Neutrophil (primary cell): ENCODE data around the gene RPLP2.

Experiments used
- H3K27ac ChIP-seq: fragments of 200-600 bp; sonication (generic); 2 replicates; pipeline ENCODE4 v1.5.1; 2016; ENCODE audit warnings: mild to moderate bottlenecking, moderate library complexity
- H3K27me3 ChIP-seq: fragments of 200-600 bp; sonication (generic); 2 replicates; pipeline ENCODE4 v1.6.0; 2016; ENCODE audit warnings: mild to moderate bottlenecking
- H3K36me3 ChIP-seq: fragments of 200-600 bp; sonication (generic); 2 replicates; pipeline ENCODE4 v1.5.1; 2017
- H3K4me1 ChIP-seq, 2 experiments: fragments of 200-600 bp in 1 of 2; sonication (generic) in 1 of 2; 1 replicate in 1 of 2; 2 replicates in 1 of 2; pipeline versions ENCODE4 v1.5.1 to v1.6.1; 2013 to 2016; ENCODE audit warnings: low read depth in 1 of 2, low read length in 1 of 2, mild to moderate bottlenecking in 1 of 2, moderate library complexity in 1 of 2; ENCODE audit not compliant: control insufficient read depth in 1 of 2, insufficient read depth in 1 of 2
- H3K4me3 ChIP-seq, 2 experiments: fragments of 200-600 bp in 1 of 2; sonication (generic) in 1 of 2; 1 replicate in 1 of 2; 2 replicates in 1 of 2; pipeline ENCODE4 v1.5.1; 2013 to 2016; ENCODE audit warnings: low read depth in 1 of 2, low read length in 1 of 2, mild to moderate bottlenecking in 1 of 2, moderate library complexity in 1 of 2
- H3K9me3 ChIP-seq: fragments of 200-600 bp; sonication (generic); 2 replicates; pipeline ENCODE4 v1.5.1; 2016
- TF ChIP-seq, protein P1 (sequence below): fragments of 200-600 bp; sonication (generic); IDR thresholded peaks from 2 replicates; pipeline ENCODE4 v1.5.1; 2016; ENCODE audit warnings: antibody characterized with exemption

Gene RPLP2

DNA sequence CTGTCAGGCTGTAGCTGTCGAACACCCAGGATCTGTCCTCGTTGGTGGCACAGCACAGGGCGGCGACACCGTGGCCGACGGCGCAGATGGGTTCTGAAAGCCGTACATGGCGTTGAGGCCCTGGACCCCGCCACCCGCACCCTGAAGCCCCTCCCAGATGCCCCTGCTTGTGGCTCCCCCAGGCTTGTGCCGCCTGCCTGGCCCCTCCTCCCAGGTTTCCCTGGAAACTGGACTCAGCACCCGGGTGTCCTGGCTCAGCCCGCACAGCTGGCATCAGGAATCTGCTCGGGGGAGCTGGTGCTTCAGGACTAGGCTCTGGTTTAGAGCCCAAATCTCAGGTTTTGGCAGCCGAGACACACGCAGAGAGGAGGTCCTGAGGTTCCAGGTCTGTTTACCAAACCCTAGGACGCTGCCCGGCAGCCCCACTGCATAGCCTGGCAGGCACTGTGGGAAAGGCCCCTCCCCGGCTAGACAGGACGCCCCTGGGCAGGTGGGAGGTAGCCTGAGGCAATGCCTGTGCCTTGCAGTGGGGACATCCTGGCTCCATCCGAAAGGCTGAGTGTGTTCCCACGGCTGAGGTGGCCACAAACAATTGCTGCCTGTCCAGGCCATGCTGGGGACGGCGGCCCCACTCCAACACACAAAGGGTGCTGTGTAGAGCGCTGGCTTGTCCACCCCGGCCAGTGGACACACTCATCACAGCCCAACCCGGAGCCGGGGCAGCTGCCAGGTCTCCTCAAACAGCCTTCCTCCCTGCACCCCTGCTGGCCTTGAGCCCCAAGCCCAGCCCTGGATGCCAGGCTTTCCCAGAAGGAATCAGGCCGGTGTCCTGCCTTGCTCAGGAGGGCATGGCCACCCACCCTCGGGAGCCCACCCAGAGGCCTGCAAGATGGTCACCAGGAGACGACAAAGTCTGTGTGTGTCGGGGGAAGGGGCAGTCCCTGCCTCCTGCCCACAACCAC, 37.1 kb upstream of the RPLP2 start:
- H3K27ac ChIP-seq, result no peak overlapping the region
- H3K4me1 ChIP-seq, result peaks cover 11% of the 10 kb centered on the region in 2 experiments
- TF ChIP-seq, protein P1, sequence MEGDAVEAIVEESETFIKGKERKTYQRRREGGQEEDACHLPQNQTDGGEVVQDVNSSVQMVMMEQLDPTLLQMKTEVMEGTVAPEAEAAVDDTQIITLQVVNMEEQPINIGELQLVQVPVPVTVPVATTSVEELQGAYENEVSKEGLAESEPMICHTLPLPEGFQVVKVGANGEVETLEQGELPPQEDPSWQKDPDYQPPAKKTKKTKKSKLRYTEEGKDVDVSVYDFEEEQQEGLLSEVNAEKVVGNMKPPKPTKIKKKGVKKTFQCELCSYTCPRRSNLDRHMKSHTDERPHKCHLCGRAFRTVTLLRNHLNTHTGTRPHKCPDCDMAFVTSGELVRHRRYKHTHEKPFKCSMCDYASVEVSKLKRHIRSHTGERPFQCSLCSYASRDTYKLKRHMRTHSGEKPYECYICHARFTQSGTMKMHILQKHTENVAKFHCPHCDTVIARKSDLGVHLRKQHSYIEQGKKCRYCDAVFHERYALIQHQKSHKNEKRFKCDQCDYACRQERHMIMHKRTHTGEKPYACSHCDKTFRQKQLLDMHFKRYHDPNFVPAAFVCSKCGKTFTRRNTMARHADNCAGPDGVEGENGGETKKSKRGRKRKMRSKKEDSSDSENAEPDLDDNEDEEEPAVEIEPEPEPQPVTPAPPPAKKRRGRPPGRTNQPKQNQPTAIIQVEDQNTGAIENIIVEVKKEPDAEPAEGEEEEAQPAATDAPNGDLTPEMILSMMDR, result no peak
- peaks cover 14% of the 10 kb centered on the region for H3K36me3 ChIP-seq
- H3K27me3 ChIP-seq, result no peaks in the 10 kb centered on the region
- H3K9me3 ChIP-seq, result no peaks in the 10 kb centered on the region
- H3K4me3 ChIP-seq, result no peak overlapping the region

DNA sequence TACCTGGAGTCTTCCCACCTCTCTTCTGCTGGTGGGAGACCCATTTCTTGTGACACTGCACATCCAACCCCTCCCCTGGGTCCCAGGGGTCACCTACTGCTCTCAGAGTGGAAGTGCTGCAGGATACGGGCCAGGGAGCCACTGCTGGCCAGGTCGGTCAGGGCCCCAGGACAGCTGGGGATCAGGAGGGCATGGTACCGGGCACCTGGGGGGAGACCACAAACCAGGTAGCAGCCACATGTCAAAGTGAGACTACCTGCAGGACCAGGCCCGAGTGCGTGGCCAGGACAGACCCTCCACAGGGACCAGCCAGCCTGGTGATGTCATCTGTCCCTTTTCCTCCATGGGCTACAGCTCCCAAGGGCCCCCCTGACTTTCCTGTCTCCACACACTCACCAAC, 36.3 kb upstream of the RPLP2 start:
- peaks cover 18% of the 10 kb centered on the region in 2 experiments for H3K4me1 ChIP-seq
- H3K4me3 ChIP-seq, result no peak overlapping the region
- H3K36me3 ChIP-seq, result peaks cover 14% of the 10 kb centered on the region
- TF ChIP-seq, protein P1, result no peak
- H3K27ac ChIP-seq, result no peak overlapping the region
- no peaks in the 10 kb centered on the region for H3K9me3 ChIP-seq
- no peaks in the 10 kb centered on the region for H3K27me3 ChIP-seq

DNA sequence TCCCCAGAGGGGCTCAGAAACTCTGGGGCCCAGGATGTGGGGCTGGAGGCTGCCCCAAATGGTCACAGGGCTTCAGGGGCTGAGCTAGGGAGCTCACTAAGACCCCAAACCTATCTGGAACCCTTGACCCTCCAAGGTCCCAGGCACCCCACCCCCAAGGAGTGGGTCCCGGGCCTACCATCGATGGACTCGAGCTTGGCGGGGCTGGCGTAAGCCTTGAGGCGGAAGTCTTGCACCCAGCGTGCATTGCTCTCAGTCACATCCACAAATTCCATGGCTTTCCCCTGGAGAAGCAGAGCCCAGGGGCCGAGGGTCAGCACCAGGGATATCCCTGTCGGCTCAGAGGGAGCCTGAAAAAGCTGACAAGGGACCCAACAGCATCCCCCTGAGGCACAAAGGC, 35.9 kb upstream of the RPLP2 start:
- Histone ChIP-seq H3K36me3 (peaks cover 14% of the 10 kb centered on the region), H3K4me3 (no peak overlapping the region), H3K27me3 (no peaks in the 10 kb centered on the region), H3K4me1 (peaks cover 20 to 22% of the 10 kb centered on the region in 2 experiments), H3K9me3 (no peaks in the 10 kb centered on the region), H3K27ac (no peak overlapping the region)
- TF ChIP-seq, protein P1, result no peak

DNA sequence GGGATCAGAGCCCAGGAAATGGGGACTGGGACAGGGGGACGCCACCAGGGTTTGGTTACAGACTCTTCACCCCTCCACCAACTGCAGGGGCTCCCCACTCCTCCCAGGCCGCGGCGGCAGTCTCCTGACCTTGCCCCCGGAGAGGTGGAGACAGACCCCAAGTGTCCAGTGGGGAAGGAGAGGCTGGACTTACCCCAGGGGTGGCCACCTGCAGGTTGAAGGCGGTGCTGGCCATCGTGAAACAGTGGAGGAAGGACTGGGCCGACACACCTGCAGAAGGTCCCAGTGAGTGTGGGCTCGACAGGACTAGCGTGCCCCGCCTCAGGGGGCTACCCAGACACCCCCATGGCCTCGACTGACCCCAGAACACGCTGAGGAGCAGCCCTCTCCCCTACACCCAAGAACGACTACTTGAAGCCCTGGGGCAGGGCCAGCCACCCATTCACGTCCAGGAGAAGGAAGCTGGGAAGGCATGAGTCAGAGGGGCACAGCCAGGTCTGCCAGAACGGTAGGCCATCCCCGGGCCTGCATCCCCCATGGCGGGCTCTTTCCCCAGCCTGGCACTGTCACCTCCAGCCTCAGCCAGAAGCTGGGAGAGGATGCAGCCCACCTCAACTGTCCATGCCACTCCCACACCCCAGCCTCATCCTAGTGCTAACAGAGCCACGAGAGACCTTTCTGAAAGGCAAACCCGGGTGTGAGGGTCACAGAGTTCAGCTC, 34.7 kb upstream of the RPLP2 start:
- Histone ChIP-seq H3K9me3 (no peaks in the 10 kb centered on the region), H3K4me1 (peaks cover 20 to 21% of the 10 kb centered on the region in 2 experiments), H3K4me3 (no peak overlapping the region), H3K36me3 (peaks cover 14% of the 10 kb centered on the region), H3K27me3 (no peaks in the 10 kb centered on the region), H3K27ac (no peak overlapping the region)
- TF ChIP-seq, protein P1, result no peak

DNA sequence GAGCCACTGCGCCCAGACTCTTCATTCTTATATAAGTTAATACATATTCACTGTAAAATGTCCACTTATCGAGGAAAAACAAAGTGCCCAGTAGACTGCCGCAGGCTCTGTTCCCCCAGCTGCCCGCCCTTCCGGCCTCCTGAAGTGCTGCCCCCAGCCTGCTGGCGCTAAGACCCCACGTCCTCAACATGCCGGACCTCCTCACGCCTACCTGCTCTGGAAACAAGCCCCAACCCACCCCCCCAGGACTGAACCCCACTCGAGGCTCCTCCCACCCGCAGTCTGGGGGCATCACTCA, 33.6 kb upstream of the RPLP2 start:
- Histone ChIP-seq H3K36me3 (peaks cover 8% of the 10 kb centered on the region), H3K4me3 (peak overlapping the region; percentile 68 to 95), H3K27ac (no peak overlapping the region), H3K4me1 (peaks cover 20 to 21% of the 10 kb centered on the region in 2 experiments), H3K27me3 (no peaks in the 10 kb centered on the region), H3K9me3 (no peaks in the 10 kb centered on the region)
- TF ChIP-seq, protein P1, result no peak
